Panc1 (cell line): ENCODE measurements around the gene PLCL1.

Experiments
- POLR2AphosphoS5 ChIP-seq: IDR thresholded peaks from 2 replicates; pipeline ENCODE4 v1.6.1; 2012; ENCODE audit warnings: mild to moderate bottlenecking, low read depth, low read length, moderate library complexity
- TF ChIP-seq, protein P1 (sequence below): fragments of 450-650 bp; IDR thresholded peaks from 2 replicates; pipeline ENCODE4 v1.5.1; 2017; ENCODE audit warnings: mild to moderate bottlenecking
- TF ChIP-seq, protein P2 (sequence below), 2 experiments: IDR thresholded peaks; 2 replicates each; pipeline ENCODE4 v1.6.1; 2011 to 2012; ENCODE audit warnings: low read depth in 2 of 2, control low read depth in 1 of 2, low read length in 1 of 2, mild to moderate bottlenecking in 1 of 2, moderate library complexity in 1 of 2; ENCODE audit not compliant: insufficient read depth in 1 of 2

DNA sequence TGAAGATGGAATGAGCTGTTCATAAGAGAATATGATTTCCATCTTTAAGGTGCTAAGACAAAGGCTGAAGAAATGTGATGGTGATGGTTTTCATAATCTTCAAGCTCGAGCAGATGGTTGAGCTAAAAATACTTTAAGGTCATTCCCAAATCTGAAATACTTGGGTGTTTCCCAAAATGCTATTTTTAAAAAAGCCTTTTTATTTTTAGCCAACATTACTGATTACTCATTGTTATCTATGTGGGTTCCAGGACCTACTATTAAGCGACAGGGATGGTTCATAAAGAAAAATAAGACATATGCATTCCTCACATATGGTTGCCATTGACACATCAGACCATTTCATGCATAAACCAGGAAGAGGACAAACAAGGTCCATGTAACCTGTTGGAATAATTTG, 298.5 kb downstream of the PLCL1 start:
- TF ChIP-seq, protein P1, sequence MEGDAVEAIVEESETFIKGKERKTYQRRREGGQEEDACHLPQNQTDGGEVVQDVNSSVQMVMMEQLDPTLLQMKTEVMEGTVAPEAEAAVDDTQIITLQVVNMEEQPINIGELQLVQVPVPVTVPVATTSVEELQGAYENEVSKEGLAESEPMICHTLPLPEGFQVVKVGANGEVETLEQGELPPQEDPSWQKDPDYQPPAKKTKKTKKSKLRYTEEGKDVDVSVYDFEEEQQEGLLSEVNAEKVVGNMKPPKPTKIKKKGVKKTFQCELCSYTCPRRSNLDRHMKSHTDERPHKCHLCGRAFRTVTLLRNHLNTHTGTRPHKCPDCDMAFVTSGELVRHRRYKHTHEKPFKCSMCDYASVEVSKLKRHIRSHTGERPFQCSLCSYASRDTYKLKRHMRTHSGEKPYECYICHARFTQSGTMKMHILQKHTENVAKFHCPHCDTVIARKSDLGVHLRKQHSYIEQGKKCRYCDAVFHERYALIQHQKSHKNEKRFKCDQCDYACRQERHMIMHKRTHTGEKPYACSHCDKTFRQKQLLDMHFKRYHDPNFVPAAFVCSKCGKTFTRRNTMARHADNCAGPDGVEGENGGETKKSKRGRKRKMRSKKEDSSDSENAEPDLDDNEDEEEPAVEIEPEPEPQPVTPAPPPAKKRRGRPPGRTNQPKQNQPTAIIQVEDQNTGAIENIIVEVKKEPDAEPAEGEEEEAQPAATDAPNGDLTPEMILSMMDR: no peak
- TF ChIP-seq, protein P2, sequence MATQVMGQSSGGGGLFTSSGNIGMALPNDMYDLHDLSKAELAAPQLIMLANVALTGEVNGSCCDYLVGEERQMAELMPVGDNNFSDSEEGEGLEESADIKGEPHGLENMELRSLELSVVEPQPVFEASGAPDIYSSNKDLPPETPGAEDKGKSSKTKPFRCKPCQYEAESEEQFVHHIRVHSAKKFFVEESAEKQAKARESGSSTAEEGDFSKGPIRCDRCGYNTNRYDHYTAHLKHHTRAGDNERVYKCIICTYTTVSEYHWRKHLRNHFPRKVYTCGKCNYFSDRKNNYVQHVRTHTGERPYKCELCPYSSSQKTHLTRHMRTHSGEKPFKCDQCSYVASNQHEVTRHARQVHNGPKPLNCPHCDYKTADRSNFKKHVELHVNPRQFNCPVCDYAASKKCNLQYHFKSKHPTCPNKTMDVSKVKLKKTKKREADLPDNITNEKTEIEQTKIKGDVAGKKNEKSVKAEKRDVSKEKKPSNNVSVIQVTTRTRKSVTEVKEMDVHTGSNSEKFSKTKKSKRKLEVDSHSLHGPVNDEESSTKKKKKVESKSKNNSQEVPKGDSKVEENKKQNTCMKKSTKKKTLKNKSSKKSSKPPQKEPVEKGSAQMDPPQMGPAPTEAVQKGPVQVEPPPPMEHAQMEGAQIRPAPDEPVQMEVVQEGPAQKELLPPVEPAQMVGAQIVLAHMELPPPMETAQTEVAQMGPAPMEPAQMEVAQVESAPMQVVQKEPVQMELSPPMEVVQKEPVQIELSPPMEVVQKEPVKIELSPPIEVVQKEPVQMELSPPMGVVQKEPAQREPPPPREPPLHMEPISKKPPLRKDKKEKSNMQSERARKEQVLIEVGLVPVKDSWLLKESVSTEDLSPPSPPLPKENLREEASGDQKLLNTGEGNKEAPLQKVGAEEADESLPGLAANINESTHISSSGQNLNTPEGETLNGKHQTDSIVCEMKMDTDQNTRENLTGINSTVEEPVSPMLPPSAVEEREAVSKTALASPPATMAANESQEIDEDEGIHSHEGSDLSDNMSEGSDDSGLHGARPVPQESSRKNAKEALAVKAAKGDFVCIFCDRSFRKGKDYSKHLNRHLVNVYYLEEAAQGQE (IDR thresholded peaks at IDR 0.05; ENCODE audit: insufficient read depth in 1 of 2, low read depth in 2 of 2, low read length in 1 of 2): no peak
- no peak for TF ChIP-seq POLR2AphosphoS5
